ENCODE results near the gene GMPPA. TPM values are rescaled to one million over a fixed set of nuclear protein-coding genes. Genes with fewer than 3 reads are reported as not detected.

Gene GMPPA
- total RNA-seq, 1 experiment from 2014 or later, result 47.8 TPM

GRCh38 chr2:219502618-219503017, 3.9 kb downstream of the GMPPA start:
- no peak for DNase-seq (ENCODE audit: low read depth)

GRCh38 chr2:219505585-219505984, 6.9 kb downstream of the GMPPA start:
- no peak for DNase-seq (ENCODE audit: low read depth)

GRCh38 chr2:219506153-219506801, 7.6 kb downstream of the GMPPA start:
- no peak for DNase-seq (ENCODE audit: low read depth)

- DNase-seq (ENCODE audit: low read depth), result no peak
Observed at GRCh38 chr2:219506802-219507526, 8.3 kb downstream of the GMPPA start.

GRCh38 chr2:219507581-219508443, 9.1 kb downstream of the GMPPA start:
- DNase-seq (ENCODE audit: low read depth), result no peak

- no peak for DNase-seq (ENCODE audit: low read depth)
Observed at GRCh38 chr2:219508444-219508734, 9.7 kb downstream of the GMPPA start.

- no peak for DNase-seq (ENCODE audit: low read depth)
Observed at GRCh38 chr2:219508971-219509779, 10.5 kb downstream of the GMPPA start.

GRCh38 chr2:219509780-219510511, 11.3 kb downstream of the GMPPA start:
- peak; percentile 39 for DNase-seq (ENCODE audit: low read depth)

- no peak for DNase-seq (ENCODE audit: low read depth)
Observed at GRCh38 chr2:219510512-219511135, 11.9 kb downstream of the GMPPA start.

GRCh38 chr2:219511547-219512325, 13.0 kb downstream of the GMPPA start:
- no peak for DNase-seq (ENCODE audit: low read depth)

- no peak for DNase-seq (ENCODE audit: low read depth)
Observed at GRCh38 chr2:219512524-219513216, 14.0 kb downstream of the GMPPA start.

GRCh38 chr2:219513787-219514186, 15.1 kb downstream of the GMPPA start:
- no peak for DNase-seq (ENCODE audit: low read depth)

GRCh38 chr2:219514196-219514761, 15.6 kb downstream of the GMPPA start, which contains the start of gene ASIC4:
Gene ASIC4, plus strand, starts transcription at chr2:219514482. Its CDS starts 243 bp downstream, at chr2:219514725.
- DNase-seq (ENCODE audit: low read depth), result no peak

- no peak for DNase-seq (ENCODE audit: low read depth)
Observed at GRCh38 chr2:219514836-219515235, 16.1 kb downstream of the GMPPA start.

- DNase-seq (ENCODE audit: low read depth), result no peak
Observed at GRCh38 chr2:219515874-219516629, 17.4 kb downstream of the GMPPA start.

GRCh38 chr2:219516888-219517287, 18.2 kb downstream of the GMPPA start:
- DNase-seq (ENCODE audit: low read depth), result no peak

- DNase-seq (ENCODE audit: low read depth), result no peak
Observed at GRCh38 chr2:219517954-219518778, 19.5 kb downstream of the GMPPA start.
